HG03457 (cell line): ENCODE data around the gene HIRIP3.

Experiments
- ATAC-seq: cut with Tn5 transposase; IDR thresholded peaks from one replicate; pipeline ENCODE4 v1.9.1; 2021; ENCODE audit warnings: moderate number of reproducible peaks; ENCODE audit not compliant: unreplicated experiment

HIRIP3 gene

DNA sequence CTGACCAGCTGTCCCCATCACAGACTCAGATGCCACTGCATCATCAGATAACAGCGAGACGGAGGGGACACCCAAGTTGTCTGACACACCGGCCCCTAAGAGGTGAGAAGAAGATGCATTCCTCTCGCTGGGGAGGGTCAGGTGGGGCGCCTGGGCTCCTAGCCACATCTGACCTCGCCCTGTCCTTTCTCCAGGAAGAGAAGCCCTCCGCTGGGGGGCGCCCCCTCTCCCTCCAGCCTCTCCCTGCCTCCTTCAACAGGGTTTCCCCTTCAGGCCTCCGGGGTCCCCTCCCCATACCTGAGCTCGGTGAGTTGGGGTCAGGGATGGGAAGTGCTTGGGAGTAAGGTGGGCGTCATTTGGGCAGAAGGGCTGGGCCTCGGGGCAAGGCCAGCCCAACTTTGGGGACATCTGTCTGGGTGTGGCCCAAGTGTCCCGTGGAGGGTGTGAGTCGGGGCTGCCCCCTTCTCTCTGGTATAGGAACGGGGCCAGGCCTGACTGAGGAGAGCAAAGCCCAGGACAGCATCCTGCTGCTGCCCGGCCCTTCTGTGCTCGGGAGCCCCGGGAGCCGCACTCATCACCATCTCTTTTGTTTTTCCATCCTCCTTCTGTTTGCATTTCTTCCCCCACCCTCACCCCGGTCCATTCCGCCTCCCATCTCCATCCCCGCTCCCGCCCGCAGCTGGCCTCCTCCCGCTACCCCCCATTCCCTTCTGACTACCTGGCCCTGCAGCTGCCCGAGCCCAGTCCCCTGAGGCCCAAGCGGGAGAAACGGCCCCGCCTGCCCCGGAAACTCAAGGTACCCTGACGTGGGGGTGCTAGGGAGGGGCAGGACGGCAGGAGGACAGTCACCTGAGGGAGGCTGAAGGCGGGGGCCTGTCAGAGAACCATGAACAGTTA is 5.6 kb upstream of the HIRIP3 start:
- ATAC-seq, result no peak

DNA sequence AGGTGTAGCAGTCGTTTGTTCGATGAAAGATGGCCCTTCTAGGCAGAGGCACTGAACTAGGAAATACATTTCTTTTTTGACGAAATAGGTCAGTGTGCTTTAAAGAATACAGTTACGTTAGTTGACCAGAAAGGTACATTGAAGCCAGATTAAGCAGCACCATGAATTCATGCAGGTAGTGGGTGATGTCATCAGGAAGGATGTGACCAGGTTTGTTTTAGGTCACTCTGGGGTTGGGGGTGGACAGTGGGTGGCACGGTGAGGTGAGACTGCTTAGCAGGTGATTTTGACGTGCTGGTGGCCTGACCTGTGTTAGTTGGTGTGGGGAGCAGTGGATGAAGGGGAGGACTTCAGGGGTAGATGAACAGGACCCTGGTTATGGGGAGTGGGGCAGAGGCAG is 4.2 kb upstream of the HIRIP3 start:
- no peak for ATAC-seq

GRCh38 chr16:29996766-29997250 is 1.4 kb upstream of the HIRIP3 start:
- ATAC-seq, result no peak

DNA sequence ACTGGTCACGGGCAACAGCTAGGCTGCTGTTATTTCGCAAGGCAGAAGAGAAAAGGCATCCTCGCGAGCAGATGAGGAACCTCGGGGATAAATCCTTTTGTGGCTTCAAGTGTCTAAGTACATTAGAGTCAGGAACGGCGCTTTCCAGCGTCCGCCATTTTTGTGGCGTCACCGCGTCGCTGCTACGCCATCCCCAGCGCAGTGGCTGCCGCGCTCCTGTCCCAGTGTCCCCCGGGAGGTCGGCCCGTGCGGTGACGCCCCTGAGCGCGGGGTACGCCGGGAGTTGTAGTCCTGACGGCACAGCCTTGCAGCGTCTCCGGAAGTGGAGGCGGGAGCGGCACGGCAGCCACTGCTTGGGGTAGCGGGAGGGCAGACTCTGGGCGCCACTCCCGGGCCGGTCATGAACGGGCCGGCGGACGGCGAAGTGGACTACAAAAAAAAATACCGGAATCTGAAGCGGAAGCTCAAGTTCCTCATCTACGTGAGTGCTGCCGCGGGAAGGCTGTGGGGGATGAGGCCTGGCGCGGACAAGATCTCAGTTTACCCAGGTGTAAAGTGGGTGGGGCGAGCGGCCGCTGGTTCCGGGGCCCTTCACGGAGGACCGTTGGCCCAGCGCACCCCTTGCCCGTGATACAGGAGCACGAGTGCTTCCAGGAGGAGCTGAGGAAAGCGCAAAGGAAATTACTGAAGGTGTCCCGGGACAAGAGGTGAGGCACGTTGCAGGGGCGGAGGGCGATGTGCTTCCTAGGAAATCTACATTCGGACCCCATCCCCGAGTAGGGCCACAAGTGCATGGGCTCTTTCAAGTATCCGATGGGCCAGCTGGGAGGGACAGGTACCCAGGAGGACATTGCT is 721 bp upstream of the HIRIP3 start, which contains the start of gene INO80E:
Gene INO80E, plus strand, starts transcription at position 331 of the 855 bp plus-strand sequence. Its CDS starts 70 bp downstream, at position 401.
- ATAC-seq, result peak; percentile 72

DNA sequence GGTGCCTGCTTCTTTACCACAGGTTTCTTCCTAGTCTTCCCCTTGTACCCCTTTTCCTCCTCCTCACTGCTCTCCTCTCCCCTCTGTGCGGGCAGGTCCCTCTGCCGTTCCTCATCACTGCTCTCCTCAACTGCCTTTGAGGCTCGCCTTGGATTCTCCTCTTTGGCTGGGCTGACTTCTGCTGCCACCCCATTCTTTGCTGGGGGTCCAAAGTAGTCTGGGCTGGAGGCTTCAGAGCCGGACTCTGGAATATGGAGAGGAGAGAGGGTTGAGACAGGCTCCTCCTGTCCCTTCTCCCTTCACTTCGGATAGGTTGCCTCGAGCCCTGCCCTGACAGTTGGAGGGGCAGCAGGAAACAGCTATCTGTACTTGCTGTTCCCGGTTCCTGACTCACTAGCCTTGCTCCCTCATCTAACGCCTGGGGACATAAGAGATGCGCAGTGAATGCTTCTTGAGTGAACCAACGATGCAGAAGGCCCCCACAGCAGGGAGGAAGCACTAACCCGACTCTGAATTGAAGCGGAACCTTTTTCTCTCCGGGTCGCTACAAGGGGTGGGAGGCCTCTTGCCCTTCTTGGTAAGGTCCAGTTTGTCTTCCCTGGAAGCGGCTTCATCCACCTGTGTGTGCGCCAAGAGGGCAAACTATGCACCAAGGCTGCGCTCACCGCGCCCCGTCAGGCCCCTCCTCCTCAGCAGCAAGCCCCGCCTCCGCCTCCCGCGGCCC is 655 bp downstream of the HIRIP3 start:
- no peak for ATAC-seq

GRCh38 chr16:29993903-29994599 is 1.4 kb downstream of the HIRIP3 start:
- ATAC-seq, result no peak

DNA sequence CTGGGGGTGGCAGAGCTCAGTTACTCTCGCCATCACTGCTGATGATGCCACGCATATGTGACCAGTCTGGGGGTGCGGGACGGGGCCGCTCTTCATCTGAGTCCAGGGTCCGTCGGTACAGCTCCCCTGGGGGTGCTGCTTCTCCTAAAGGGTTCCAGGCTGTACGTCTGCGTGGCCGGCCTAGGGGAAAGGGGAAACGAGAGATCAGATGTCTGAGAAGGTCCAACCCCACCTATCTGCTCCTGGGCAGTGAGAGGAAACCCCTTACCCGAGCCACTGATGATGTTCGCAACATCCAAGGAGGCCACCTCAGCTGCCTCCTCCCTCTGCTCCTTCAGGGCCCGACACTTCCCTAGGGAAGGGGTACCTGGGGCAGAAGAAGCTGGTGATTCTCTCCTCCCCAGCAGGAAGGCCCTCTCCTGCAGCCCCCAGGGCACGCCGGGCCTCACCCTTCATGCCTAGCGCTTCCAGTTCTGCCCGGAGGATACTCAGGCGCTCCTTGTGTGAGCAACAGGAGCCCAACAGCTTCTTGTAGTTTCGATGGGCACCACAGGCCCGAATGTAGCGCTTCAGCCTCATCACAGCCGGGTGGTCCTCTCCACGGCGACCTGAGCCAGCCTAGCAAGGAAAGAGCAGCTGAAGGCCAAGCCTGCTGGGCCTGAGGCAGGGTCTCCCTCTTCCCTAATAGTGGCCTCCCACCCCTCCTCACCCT is 2.1 kb downstream of the HIRIP3 start:
- no peak for ATAC-seq

- no peak for ATAC-seq
Observed at GRCh38 chr16:29992344-29992967, 3.0 kb downstream of the HIRIP3 start.

- ATAC-seq, result no peak
Observed at GRCh38 chr16:29991571-29991904, 3.9 kb downstream of the HIRIP3 start.

- ATAC-seq, result no peak
Observed at GRCh38 chr16:29990883-29991570, 4.4 kb downstream of the HIRIP3 start.

GRCh38 chr16:29990034-29990433 is 5.4 kb downstream of the HIRIP3 start:
- no peak for ATAC-seq

GRCh38 chr16:29989111-29989858 is 6.1 kb downstream of the HIRIP3 start:
- ATAC-seq, result no peak

- ATAC-seq, result no peak
Observed at GRCh38 chr16:29988346-29989075, 6.9 kb downstream of the HIRIP3 start.

DNA sequence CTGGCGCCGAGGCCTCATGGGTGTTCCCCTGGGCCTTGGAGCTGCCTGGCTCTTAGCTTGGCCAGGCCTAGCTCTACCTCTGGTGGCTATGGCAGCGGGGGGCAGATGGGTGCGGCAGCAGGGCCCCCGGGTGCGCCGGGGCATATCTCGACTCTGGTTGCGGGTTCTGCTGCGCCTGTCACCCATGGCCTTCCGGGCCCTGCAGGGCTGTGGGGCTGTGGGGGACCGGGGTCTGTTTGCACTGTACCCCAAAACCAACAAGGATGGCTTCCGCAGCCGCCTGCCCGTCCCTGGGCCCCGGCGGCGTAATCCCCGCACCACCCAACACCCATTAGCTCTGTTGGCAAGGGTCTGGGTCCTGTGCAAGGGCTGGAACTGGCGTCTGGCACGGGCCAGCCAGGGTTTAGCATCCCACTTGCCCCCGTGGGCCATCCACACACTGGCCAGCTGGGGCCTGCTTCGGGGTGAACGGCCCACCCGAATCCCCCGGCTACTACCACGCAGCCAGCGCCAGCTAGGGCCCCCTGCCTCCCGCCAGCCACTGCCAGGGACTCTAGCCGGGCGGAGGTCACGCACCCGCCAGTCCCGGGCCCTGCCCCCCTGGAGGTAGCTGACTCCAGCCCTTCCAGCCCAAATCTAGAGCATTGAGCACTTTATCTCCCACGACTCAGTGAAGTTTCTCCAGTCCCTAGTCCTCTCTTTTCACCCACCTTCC is 7.9 kb downstream of the HIRIP3 start:
- ATAC-seq, result no peak

- no peak for ATAC-seq
Observed at GRCh38 chr16:29986931-29987330, 8.5 kb downstream of the HIRIP3 start.

DNA sequence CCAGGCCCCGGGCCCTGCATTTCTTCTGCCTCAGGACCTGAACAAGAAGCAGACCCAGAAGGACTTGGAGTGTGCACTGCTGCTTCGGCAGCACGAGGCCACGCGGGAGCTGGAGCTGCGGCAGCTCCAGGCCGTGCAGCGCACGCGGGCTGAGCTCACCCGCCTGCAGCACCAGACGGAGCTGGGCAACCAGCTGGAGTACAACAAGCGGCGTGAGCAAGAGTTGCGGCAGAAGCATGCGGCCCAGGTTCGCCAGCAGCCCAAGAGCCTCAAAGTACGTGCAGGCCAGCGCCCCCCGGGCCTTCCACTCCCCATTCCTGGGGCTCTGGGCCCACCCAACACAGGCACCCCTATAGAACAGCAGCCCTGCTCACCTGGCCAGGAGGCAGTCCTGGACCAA is 9.2 kb downstream of the HIRIP3 start:
- ATAC-seq, result no peak
